Measurements from ENCODE around the gene ATG10. TPM values are rescaled to one million over a fixed set of nuclear protein-coding genes. Genes with fewer than 3 reads are reported as not detected.

ATG10 gene
- total and polyA plus RNA-seq, 2 of the 13 experiments (the other 11 are each of a cell fraction or from before 2014, with no cell fraction given): 2.0 to 5.7 TPM

GRCh38 chr5:82290908-82291307 lies 319.1 kb downstream of the ATG10 start:
- ChIA-PET POLR2A (interaction anchor here (2.0 kb wide), 1 partner anchor 12 kb away, joined by 8 read pairs; the partner anchor contains the start of gene RPS23), CTCF (ENCODE audit: low intra/inter-chr PET ratio, low total read pairs) (no interaction called here)
- Histone ChIP-seq H3K9me3 (ENCODE audit: low read length) (no peaks in the 10 kb centered on the region), H3K4me1 (ENCODE audit: insufficient read depth, low read length) (peaks cover 28% of the 10 kb centered on the region), H3K4me2 (ENCODE audit: low read depth, low read length) (peak overlapping the region; percentile 29; the same call in 1 of the 2 replicates), H2AFZ (ENCODE audit: low read length) (no peak overlapping the region), H3K4me3 (replicated peaks in 1 of 3; ENCODE audit: insufficient read depth in 1 of 3, low read depth in 2 of 3, low read length in 3 of 3) (no peak overlapping the region), H3K27ac (ENCODE audit: extremely low read length, insufficient read depth, low read length) (peak overlapping the region; percentile 45), H3K27me3 (ENCODE audit: control insufficient read depth in 1 of 2, insufficient read depth in 2 of 2, low read length in 2 of 2) (no peaks in the 10 kb centered on the region), H4K20me1 (ENCODE audit: insufficient read depth, low read length) (no peaks in the 10 kb centered on the region), H3K79me2 (ENCODE audit: insufficient read depth, low read length) (no peaks in the 10 kb centered on the region), H3K9ac (ENCODE audit: insufficient read depth, low read depth, low read length) (no peak overlapping the region), H3K36me3 (replicated peaks in 1 of 2; ENCODE audit: control insufficient read depth in 1 of 2, insufficient read depth in 2 of 2, low read length in 2 of 2) (no peaks in the 10 kb centered on the region)
- TF ChIP-seq AGO2 (optimal IDR thresholded peaks at IDR 0.05; ENCODE audit: low read depth, low read length): no peak
- TF ChIP-seq HES4 (CRISPR knock-in tag; IDR thresholded peaks at IDR 0.05; ENCODE audit: borderline replicate concordance): no peak
- TF ChIP-seq ETS1 (CRISPR knock-in tag; IDR thresholded peaks at IDR 0.05): no peak
- no peak for TF ChIP-seq U2AF1 (optimal IDR thresholded peaks at IDR 0.05; ENCODE audit: low read depth, low read length)
- no peak for TF ChIP-seq ARID5B (CRISPR knock-in tag; IDR thresholded peaks at IDR 0.05)
- TF ChIP-seq ZNF430 (CRISPR knock-in tag; IDR thresholded peaks at IDR 0.05): no peak
- TF ChIP-seq CC2D1A (CRISPR knock-in tag; IDR thresholded peaks at IDR 0.05): no peak
- no peak for TF ChIP-seq IRF2 (CRISPR knock-in tag; IDR thresholded peaks at IDR 0.05)
- TF ChIP-seq ARID3A (IDR thresholded peaks at IDR 0.05; ENCODE audit: low read depth, low read length): no peak
- no peak for TF ChIP-seq SOX6 (IDR thresholded peaks at IDR 0.05)
- no peak for TF ChIP-seq SOX6 (CRISPR knock-in tag; IDR thresholded peaks at IDR 0.05)
- FAIRE-seq (no peak), DNase-seq (ENCODE audit: low spot score) (no peak), ATAC-seq (no peak)
- no TSS peak for BruUV-seq (replicated peaks)
- in situ Hi-C loops (cut with HindIII; ENCODE audit: extremely low pct_ligation_motif_present, low pct_unique_long_range_greater_than_20kb): no loop called here
- intact Hi-C loops (cut with micrococcal nuclease; ENCODE audit: unreplicated experiment): no loop called here
- 95% methylated on average over 6 of the region's 6 CpGs for WGBS (ENCODE audit: low lambda C conversion rate)
